ENCODE measurements around the gene CTU1. TPM values are rescaled to one million over a fixed set of nuclear protein-coding genes. Genes with fewer than 3 reads are reported as not detected.

The CTU1 gene
- total RNA-seq, 2 donors from 2014 or later = 4.1 to 4.6 TPM

DNA sequence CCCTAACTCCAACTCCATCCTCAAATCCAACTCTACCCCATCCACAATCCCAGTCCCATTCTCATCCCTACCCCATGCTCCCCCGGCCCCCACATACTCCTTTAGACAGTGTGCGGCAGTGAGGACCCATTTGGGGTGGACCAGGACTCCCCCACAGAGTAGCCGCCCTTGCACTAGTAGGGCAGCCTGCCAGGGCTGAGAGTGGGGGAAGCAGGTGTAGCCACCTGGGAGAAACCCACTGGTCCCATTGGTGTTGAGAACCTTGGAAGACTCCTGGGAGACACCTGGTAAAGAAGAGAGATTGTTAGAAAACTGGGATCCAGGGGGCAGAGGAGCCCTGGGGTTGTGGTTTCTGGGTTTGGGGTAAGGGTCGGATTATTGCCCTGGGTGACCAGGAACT lies 47.9 kb downstream of the CTU1 start:
- H3K9me3 ChIP-seq (ENCODE audit: control insufficient read depth, low read length, poor library complexity, severe bottlenecking) = no peaks in the 10 kb centered on the region
- Mint-ChIP-seq H3K27me3 (peaks cover 16% of the 10 kb centered on the region), H3K4me3 (no peak overlapping the region), H3K4me1 (no peaks in the 10 kb centered on the region), H3K36me3 (ENCODE audit: low read depth) (peaks cover 5% of the 10 kb centered on the region), H3K27ac (no peak overlapping the region)
- no peak for DNase-seq
- no peak for ATAC-seq

DNA sequence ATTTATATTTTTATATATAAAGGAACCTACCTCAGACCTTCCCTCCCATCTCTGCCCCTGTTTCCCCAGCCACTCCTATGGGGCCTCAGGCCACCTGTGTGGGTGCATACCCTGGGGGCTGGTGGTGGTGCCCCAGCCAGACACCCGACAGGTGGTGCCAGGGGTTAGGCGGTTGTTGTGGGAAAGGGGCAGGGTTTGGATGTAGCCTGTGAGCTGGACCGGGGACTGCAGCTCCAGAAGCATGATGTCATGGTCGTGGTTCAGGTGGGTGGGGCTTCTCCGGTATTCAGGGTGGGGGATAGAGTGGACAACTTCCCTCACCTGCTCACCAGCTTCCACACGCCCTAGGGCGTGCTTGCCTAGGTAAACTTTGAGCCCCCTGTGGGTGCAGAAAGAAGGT lies 48.5 kb downstream of the CTU1 start:
- Mint-ChIP-seq H3K27ac (no peak overlapping the region), H3K36me3 (ENCODE audit: low read depth) (peaks cover 4% of the 10 kb centered on the region), H3K27me3 (peaks cover 20% of the 10 kb centered on the region), H3K4me1 (no peaks in the 10 kb centered on the region), H3K4me3 (no peak overlapping the region)
- H3K9me3 ChIP-seq (ENCODE audit: control insufficient read depth, low read length, poor library complexity, severe bottlenecking) = no peaks in the 10 kb centered on the region
- no peak for DNase-seq
- ATAC-seq = no peak

DNA sequence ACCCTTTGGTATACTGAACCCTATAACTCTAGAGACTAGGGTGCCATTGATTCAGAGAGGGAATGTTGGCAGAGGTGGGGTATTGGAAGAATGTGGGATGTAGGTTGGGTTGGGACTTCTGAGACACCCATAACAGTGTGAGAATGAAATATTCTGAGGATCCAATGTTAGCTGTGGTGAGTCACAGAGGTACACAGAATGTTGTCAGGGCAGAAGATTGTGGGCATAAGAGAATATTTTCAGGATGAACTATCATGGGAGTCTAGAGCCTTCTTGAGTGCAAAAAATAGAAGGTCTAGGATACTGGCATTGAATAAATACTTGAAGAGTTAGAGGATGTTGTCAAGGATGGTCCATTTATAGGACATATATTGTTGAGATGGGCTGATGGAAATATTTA lies 52.3 kb downstream of the CTU1 start:
- no peaks in the 10 kb centered on the region for H3K9me3 ChIP-seq (ENCODE audit: control insufficient read depth, low read length, poor library complexity, severe bottlenecking)
- no peak overlapping the region for H3K27ac Mint-ChIP-seq
- H3K4me3 Mint-ChIP-seq = no peak overlapping the region
- peaks cover 7% of the 10 kb centered on the region for H3K36me3 Mint-ChIP-seq (ENCODE audit: low read depth)
- no peak for DNase-seq
- no peak for ATAC-seq
- peaks cover 2% of the 10 kb centered on the region for H3K4me1 Mint-ChIP-seq
- peaks cover 33% of the 10 kb centered on the region for H3K27me3 Mint-ChIP-seq

Other genes with a start within 250 kb of the CTU1 start
- gene KLK2, start 235.0 kb downstream of the CTU1 start, total RNA-seq = not detected
- gene KLK4, start 197.0 kb downstream of the CTU1 start, total RNA-seq = not detected
- gene KLK5, start 155.4 kb downstream of the CTU1 start, total RNA-seq = not detected
- not detected for gene KLK6, start 138.8 kb downstream of the CTU1 start, total RNA-seq
- not detected for gene KLK7, start 124.5 kb downstream of the CTU1 start, total RNA-seq
- gene KLK8, start 106.8 kb downstream of the CTU1 start, total RNA-seq = not detected
- gene KLK10, start 88.7 kb downstream of the CTU1 start, total RNA-seq = not detected
- not detected for gene KLK11, start 81.8 kb downstream of the CTU1 start, total RNA-seq
- not detected for gene KLK12, start 73.4 kb downstream of the CTU1 start, total RNA-seq
- gene KLK13, start 43.3 kb downstream of the CTU1 start, total RNA-seq = not detected
- gene KLK14, start 25.5 kb downstream of the CTU1 start, total RNA-seq = under 1 TPM; 0.32 to 0.39 TPM
- 1 to 10 TPM; 1.4 to 4.8 TPM for gene SIGLEC9, start 16.5 kb upstream of the CTU1 start, total RNA-seq
- gene SIGLEC7, start 33.9 kb upstream of the CTU1 start, total RNA-seq = under 1 TPM in 1 of 2 donors, not detected in 1; 0.42 TPM
- 1 to 10 TPM; 2.4 to 3.0 TPM for gene CD33, start 116.7 kb upstream of the CTU1 start, total RNA-seq
- not detected for gene SIGLECL1, start 142.7 kb upstream of the CTU1 start, total RNA-seq
- not detected for gene IGLON5, start 203.2 kb upstream of the CTU1 start, total RNA-seq
- under 1 TPM in 1 of 2 donors, not detected in 1; 0.22 TPM for gene VSIG10L, start 233.7 kb upstream of the CTU1 start, total RNA-seq